ENCODE measurements around the gene PPFIA3.
"Not testable (repeated sequence)": the region's sequence is repeated elsewhere in the genome, so short reads cannot be mapped to it uniquely, and the experiment has no call there.

Gene PPFIA3

DNA sequence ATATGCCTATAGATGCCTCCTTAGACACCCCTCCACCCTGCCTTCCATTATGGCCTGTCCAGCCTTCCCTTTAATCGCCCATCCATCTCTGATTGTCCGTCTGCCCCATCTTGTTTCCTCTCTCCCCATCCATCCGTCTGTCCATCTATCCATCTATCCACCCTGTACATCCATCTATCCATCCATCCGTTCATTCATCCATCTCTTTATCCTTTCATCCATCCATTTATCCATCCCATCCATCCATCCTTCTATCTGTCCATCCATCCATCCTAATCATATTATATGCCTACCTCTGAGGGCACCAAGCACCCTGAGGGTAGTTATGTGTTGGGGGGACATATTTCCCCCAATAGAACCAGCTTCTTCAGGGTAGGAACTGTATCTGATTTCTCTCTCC lies 61.3 kb downstream of the PPFIA3 start:
- Histone ChIP-seq H3K4me3 (ENCODE audit: low read length) (no peak overlapping the region), H3K9me3 (ENCODE audit: insufficient read depth, low read depth, low read length) (no peaks in the 10 kb centered on the region), H3K27ac (ENCODE audit: low read length) (no peak overlapping the region), H3K9ac (ENCODE audit: low read depth, low read length) (no peak overlapping the region), H3K27me3 (ENCODE audit: insufficient read depth, low read length) (no peaks in the 10 kb centered on the region), H3K36me3 (ENCODE audit: insufficient read depth, low read depth, low read length) (no peaks in the 10 kb centered on the region), H3K4me1 (ENCODE audit: insufficient read depth, low read length) (no peaks in the 10 kb centered on the region)

DNA sequence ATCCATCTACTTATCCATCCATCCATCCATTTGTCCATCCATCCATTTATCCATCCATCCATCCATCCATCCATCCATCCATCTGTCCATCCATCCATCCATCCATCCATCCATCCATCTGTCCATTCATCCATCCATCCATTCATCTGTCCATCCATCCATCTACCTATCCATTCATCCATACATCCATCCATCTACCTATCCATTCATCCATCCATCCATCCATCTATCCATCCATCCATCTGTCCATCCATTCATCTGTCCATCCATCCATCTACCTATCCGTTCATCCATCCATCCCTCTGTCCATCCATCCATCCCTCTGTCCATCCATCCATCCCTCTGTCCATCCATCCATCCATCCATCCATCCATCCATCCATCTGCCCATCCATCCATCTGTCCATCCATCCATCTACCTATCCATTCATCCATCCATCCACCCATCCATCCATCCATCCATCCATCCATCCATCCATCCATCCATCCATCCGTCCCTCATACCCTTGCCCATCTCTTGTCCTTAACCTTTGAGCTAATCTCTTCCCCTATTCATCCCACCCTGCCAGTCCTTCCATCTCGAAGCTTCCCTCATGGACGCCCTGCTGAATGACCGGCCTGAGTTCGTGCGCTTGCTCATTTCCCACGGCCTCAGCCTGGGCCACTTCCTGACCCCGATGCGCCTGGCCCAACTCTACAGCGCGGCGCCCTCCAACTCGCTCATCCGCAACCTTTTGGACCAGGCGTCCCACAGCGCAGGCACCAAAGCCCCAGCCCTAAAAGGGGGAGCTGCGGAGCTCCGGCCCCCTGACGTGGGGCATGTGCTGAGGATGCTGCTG lies 62.9 kb downstream of the PPFIA3 start:
- H3K9ac ChIP-seq (ENCODE audit: low read depth, low read length); H3K27ac ChIP-seq (ENCODE audit: low read length); H3K4me1 ChIP-seq (ENCODE audit: insufficient read depth, low read length); H3K36me3 ChIP-seq (ENCODE audit: insufficient read depth, low read depth, low read length); H3K9me3 ChIP-seq (ENCODE audit: insufficient read depth, low read depth, low read length); H3K4me3 ChIP-seq (ENCODE audit: low read length); H3K27me3 ChIP-seq (ENCODE audit: insufficient read depth, low read length): not testable (repeated sequence)

DNA sequence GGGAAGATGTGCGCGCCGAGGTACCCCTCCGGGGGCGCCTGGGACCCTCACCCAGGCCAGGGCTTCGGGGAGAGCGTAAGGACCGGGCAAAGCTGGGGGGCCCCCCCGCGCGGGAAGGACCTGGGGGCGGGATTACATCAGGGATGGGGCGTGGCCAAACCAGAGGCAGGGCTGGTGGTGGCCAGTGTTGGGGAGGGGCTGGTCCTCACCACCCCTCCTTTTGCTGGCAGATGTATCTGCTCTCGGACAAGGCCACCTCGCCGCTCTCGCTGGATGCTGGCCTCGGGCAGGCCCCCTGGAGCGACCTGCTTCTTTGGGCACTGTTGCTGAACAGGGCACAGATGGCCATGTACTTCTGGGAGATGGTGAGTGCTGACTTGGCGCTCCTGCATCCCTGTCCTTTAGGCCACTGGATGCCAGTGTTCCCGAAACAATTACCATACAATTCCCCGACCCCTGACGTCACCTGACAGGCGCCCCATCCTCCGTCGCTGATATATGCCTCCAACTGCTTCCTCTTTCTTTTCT lies 63.6 kb downstream of the PPFIA3 start:
- Histone ChIP-seq H3K27ac (ENCODE audit: low read length) (no peak overlapping the region), H3K4me1 (ENCODE audit: insufficient read depth, low read length) (no peaks in the 10 kb centered on the region), H3K9me3 (ENCODE audit: insufficient read depth, low read depth, low read length) (no peaks in the 10 kb centered on the region), H3K4me3 (ENCODE audit: low read length) (no peak overlapping the region), H3K27me3 (ENCODE audit: insufficient read depth, low read length) (no peaks in the 10 kb centered on the region), H3K9ac (ENCODE audit: low read depth, low read length) (no peak overlapping the region), H3K36me3 (ENCODE audit: insufficient read depth, low read depth, low read length) (no peaks in the 10 kb centered on the region)

DNA sequence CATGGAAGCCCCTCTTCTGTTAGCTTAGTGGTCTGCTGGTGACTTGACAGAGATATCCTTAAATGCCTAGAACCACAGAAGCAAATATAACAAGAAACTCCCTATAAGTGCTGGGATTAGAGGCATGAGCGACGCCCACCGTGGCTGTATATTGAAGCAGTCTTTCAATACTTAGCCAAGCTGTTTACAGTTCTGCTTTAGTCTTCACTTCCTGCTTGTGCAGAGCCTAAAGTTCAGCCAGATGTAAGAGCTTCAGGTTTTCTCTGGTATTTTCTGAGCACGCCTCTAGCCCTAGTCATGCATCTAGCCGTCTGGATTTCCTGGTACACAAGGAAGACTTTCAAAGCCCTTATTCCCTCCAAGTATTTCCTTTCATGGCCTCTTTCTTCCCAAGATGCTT lies 66.8 kb downstream of the PPFIA3 start:
- Histone ChIP-seq H3K4me1 (ENCODE audit: insufficient read depth, low read length) (no peaks in the 10 kb centered on the region), H3K4me3 (ENCODE audit: low read length) (no peak overlapping the region), H3K27me3 (ENCODE audit: insufficient read depth, low read length) (no peaks in the 10 kb centered on the region), H3K36me3 (ENCODE audit: insufficient read depth, low read depth, low read length) (no peaks in the 10 kb centered on the region; the same call in 1 of the 2 replicates), H3K27ac (ENCODE audit: low read length) (no peak overlapping the region), H3K9me3 (ENCODE audit: insufficient read depth, low read depth, low read length) (no peaks in the 10 kb centered on the region), H3K9ac (ENCODE audit: low read depth, low read length) (no peak overlapping the region)

DNA sequence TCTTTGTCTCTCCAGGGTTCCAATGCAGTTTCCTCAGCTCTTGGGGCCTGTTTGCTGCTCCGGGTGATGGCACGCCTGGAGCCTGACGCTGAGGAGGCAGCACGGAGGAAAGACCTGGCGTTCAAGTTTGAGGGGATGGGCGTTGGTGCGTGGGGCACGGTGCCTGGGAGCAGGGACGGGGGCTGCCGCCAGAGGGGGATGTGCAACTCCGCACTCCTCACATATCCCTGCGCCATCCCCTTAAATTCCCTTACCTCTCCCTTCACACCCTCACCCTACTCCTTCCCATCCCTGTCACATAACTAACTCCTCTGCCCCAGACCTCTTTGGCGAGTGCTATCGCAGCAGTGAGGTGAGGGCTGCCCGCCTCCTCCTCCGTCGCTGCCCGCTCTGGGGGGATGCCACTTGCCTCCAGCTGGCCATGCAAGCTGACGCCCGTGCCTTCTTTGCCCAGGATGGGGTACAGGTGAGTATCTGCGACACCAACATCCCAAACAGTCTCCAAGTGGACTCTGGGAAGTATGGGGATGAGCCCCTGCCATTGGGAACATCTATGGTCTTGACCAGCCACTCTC lies 69.4 kb downstream of the PPFIA3 start:
- H3K9me3 ChIP-seq (ENCODE audit: insufficient read depth, low read depth, low read length), result no peaks in the 10 kb centered on the region
- no peak overlapping the region for H3K9ac ChIP-seq (ENCODE audit: low read depth, low read length)
- H3K27me3 ChIP-seq (ENCODE audit: insufficient read depth, low read length), result no peaks in the 10 kb centered on the region
- H3K36me3 ChIP-seq (ENCODE audit: insufficient read depth, low read depth, low read length), result no peaks in the 10 kb centered on the region; the same call in 1 of the 2 replicates
- H3K4me1 ChIP-seq (ENCODE audit: insufficient read depth, low read length), result no peaks in the 10 kb centered on the region
- no peak overlapping the region for H3K4me3 ChIP-seq (ENCODE audit: low read length)
- no peak overlapping the region for H3K27ac ChIP-seq (ENCODE audit: low read length)

DNA sequence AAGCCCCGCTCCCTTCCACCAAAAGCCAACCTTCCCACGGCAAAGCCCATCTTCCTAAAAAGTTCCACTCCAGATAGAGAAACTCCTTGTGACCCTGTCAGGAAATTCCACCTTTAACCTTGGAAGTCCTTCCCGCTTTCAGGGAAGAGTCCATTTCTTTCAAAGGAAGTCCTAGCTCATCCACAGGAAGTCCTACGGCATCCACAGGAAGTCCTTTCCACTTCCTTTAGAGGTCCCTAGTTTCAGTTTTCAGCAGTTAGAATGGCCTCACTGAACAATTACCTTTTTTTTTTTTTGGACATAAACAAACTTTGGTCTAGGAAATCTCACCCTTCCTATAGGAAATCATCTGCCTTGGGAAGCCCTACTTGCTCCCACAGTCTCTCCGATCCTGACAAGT lies 69.9 kb downstream of the PPFIA3 start:
- Histone ChIP-seq H3K27me3 (ENCODE audit: insufficient read depth, low read length) (no peaks in the 10 kb centered on the region), H3K9me3 (ENCODE audit: insufficient read depth, low read depth, low read length) (no peaks in the 10 kb centered on the region), H3K4me1 (ENCODE audit: insufficient read depth, low read length) (no peaks in the 10 kb centered on the region), H3K27ac (ENCODE audit: low read length) (no peak overlapping the region), H3K9ac (ENCODE audit: low read depth, low read length) (no peak overlapping the region), H3K4me3 (ENCODE audit: low read length) (no peak overlapping the region), H3K36me3 (ENCODE audit: insufficient read depth, low read depth, low read length) (no peaks in the 10 kb centered on the region; the same call in 1 of the 2 replicates)

DNA sequence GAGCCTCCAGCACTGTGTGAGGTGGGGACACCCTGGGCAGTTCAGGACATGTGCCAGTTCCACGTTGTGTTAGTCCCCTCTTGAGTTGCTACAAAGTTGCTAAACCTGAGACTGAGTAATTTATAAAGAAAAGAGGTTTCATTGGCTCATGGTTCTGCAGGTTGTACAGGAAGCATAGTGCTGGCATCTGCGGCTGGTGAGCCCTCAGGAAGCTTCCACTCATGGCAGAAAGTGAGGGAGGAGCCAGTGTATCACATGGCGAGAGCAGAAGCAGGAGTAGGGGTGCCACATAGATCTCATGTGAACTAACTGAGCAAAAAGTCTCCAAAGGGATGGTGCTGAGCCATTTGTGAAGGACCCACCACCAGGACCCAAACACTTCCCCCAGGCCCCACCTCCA lies 71.4 kb downstream of the PPFIA3 start:
- Histone ChIP-seq H3K4me1 (ENCODE audit: insufficient read depth, low read length) (no peaks in the 10 kb centered on the region), H3K4me3 (ENCODE audit: low read length) (no peak overlapping the region), H3K9me3 (ENCODE audit: insufficient read depth, low read depth, low read length) (no peaks in the 10 kb centered on the region), H3K27me3 (ENCODE audit: insufficient read depth, low read length) (no peaks in the 10 kb centered on the region), H3K9ac (ENCODE audit: low read depth, low read length) (no peak overlapping the region), H3K27ac (ENCODE audit: low read length) (no peak overlapping the region), H3K36me3 (ENCODE audit: insufficient read depth, low read depth, low read length) (no peaks in the 10 kb centered on the region; the same call in 1 of the 2 replicates)

DNA sequence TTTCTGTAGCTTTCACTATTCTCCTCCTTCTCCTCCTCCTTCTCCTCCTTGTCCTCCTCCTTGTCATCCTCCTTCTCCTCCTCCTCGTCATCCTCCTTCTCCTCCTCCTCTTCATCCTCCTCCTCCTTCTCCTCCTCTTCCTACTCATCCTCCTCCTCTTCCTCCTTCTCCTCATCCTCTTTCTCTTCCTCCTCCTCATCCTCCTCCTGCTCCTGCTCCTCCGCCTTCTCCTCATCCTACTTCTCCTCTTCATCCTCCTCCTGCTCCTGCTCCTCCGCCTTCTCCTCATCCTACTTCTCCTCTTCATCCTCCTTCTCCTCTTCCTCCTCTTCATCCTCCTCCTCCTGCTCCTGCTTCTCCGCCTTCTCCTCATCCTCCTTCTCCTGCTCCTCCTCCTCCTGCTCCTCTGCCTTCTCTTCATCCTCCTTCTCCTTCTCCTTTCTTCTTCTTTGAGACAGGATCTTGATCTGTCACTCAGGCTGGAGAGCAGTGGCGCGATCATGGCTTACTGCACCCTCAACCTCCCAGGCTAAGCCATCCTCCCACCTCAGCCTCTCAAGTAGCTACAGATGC lies 74.6 kb downstream of the PPFIA3 start:
- Histone ChIP-seq H3K36me3 (ENCODE audit: insufficient read depth, low read depth, low read length) (no peaks in the 10 kb centered on the region; the same call in 1 of the 2 replicates), H3K9ac (ENCODE audit: low read depth, low read length) (no peak overlapping the region), H3K27ac (ENCODE audit: low read length) (no peak overlapping the region), H3K27me3 (ENCODE audit: insufficient read depth, low read length) (no peaks in the 10 kb centered on the region), H3K4me3 (ENCODE audit: low read length) (no peak overlapping the region), H3K9me3 (ENCODE audit: insufficient read depth, low read depth, low read length) (no peaks in the 10 kb centered on the region), H3K4me1 (ENCODE audit: insufficient read depth, low read length) (no peaks in the 10 kb centered on the region)

DNA sequence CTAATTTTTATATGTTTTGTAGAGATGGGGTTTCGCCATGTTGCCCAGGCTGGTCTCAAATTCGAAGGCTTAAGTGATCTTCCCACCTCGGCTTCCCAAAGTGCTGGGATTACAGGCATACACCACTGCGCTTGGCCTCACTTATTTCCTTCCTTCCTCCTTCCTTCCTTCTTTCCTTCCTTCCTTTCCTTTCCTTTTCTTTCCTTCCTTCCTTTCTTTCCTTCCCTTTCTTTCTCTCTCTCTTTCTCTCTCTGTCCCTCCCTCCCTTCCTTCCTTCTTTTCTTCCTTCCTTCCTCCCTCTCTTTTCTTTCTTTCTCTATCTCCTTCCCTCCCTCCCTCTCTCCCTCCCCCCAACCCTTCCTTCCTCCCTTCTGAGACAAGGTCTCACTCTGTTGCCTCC lies 75.1 kb downstream of the PPFIA3 start:
- H3K9ac ChIP-seq (ENCODE audit: low read depth, low read length), result no peak overlapping the region
- H3K4me1 ChIP-seq (ENCODE audit: insufficient read depth, low read length), result no peaks in the 10 kb centered on the region
- H3K27me3 ChIP-seq (ENCODE audit: insufficient read depth, low read length), result no peaks in the 10 kb centered on the region
- H3K36me3 ChIP-seq (ENCODE audit: insufficient read depth, low read depth, low read length), result no peaks in the 10 kb centered on the region
- H3K9me3 ChIP-seq (ENCODE audit: insufficient read depth, low read depth, low read length), result no peaks in the 10 kb centered on the region
- H3K27ac ChIP-seq (ENCODE audit: low read length), result no peak overlapping the region
- no peak overlapping the region for H3K4me3 ChIP-seq (ENCODE audit: low read length)

DNA sequence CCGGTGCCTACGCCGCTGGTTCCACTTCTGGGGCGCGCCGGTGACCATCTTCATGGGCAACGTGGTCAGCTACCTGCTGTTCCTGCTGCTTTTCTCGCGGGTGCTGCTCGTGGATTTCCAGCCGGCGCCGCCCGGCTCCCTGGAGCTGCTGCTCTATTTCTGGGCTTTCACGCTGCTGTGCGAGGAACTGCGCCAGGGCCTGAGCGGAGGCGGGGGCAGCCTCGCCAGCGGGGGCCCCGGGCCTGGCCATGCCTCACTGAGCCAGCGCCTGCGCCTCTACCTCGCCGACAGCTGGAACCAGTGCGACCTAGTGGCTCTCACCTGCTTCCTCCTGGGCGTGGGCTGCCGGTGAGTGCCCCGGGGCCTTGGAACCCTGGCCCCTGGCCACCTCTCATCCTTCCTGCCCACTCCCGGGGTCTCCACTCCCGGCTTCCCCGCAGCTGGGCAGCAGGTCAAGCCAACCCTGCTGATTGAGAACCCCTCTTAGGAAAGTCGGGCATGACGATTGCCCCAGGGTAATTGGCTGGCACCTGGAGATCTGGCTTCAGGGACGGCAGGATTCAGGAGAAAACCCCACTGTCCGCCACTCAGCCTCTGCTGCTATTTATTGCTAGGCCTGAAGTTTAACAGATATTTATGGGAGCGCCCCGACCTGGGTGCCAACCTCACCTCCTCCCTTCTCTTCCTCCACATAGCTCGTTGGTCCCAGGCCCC lies 77.3 kb downstream of the PPFIA3 start:
- H3K27me3 ChIP-seq (ENCODE audit: insufficient read depth, low read length), result no peaks in the 10 kb centered on the region
- no peak overlapping the region for H3K4me3 ChIP-seq (ENCODE audit: low read length)
- H3K9ac ChIP-seq (ENCODE audit: low read depth, low read length), result no peak overlapping the region
- no peak overlapping the region for H3K27ac ChIP-seq (ENCODE audit: low read length)
- no peaks in the 10 kb centered on the region for H3K9me3 ChIP-seq (ENCODE audit: insufficient read depth, low read depth, low read length)
- no peaks in the 10 kb centered on the region for H3K4me1 ChIP-seq (ENCODE audit: insufficient read depth, low read length)
- no peaks in the 10 kb centered on the region for H3K36me3 ChIP-seq (ENCODE audit: insufficient read depth, low read depth, low read length)

DNA sequence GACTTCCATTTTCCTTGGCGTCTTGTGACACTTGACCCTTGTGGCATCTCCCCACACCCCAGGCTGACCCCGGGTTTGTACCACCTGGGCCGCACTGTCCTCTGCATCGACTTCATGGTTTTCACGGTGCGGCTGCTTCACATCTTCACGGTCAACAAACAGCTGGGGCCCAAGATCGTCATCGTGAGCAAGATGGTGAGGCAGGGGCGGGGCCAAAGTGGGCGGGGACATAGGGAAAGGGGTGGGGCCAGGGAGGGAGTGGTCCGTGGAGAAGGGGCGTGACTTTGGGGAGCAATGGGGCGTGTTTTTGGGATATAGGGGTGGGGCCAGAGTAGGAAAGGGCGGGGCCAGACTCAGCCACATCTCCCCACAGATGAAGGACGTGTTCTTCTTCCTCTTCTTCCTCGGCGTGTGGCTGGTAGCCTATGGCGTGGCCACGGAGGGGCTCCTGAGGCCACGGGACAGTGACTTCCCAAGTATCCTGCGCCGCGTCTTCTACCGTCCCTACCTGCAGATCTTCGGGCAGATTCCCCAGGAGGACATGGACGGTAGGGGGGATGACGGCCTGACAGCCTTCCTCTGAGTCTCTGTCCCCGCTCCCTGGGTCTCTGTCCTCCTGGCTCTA lies 81.0 kb downstream of the PPFIA3 start:
- H3K4me1 ChIP-seq (ENCODE audit: insufficient read depth, low read length), result no peaks in the 10 kb centered on the region
- no peaks in the 10 kb centered on the region for H3K9me3 ChIP-seq (ENCODE audit: insufficient read depth, low read depth, low read length)
- no peak overlapping the region for H3K27ac ChIP-seq (ENCODE audit: low read length)
- H3K27me3 ChIP-seq (ENCODE audit: insufficient read depth, low read length), result no peaks in the 10 kb centered on the region
- no peaks in the 10 kb centered on the region; the same call in 1 of the 2 replicates for H3K36me3 ChIP-seq (ENCODE audit: insufficient read depth, low read depth, low read length)
- no peak overlapping the region for H3K4me3 ChIP-seq (ENCODE audit: low read length)
- H3K9ac ChIP-seq (ENCODE audit: low read depth, low read length), result no peak overlapping the region

All from iPS-20b (cell line).